ENCODE data around the gene USP1. TPM values are rescaled to one million over a fixed set of nuclear protein-coding genes. Genes with fewer than 3 reads are reported as not detected.

USP1 gene
- total RNA-seq, 5 donors from 2014 or later (not counting 1 experiment from before 2014, with no cell fraction given): 25.9 to 36.5 (median 33.0) TPM

GRCh38 chr1:62457955-62458354 is 21.1 kb downstream of the USP1 start:
- Mint-ChIP-seq H3K4me3 (no peak overlapping the region), H3K36me3 (peaks cover 4% of the 10 kb centered on the region), H3K9me3 (no peaks in the 10 kb centered on the region), H3K27ac (no peak overlapping the region), H3K27me3 (no peaks in the 10 kb centered on the region), H3K4me1 (no peaks in the 10 kb centered on the region)
- H3K27ac ChIP-seq (ENCODE audit: low read length): no peak overlapping the region
- no peaks in the 10 kb centered on the region for H3K4me1 ChIP-seq (ENCODE audit: control insufficient read depth in 1 of 2, extremely low read depth in 1 of 2, insufficient read depth in 2 of 2, low read length in 2 of 2)
- 52% methylated on average over 7 of the region's 7 CpGs for WGBS (ENCODE audit: insufficient coverage)
- ATAC-seq (replicated peaks in 1 of 4) (no peak), DNase-seq (no peak)
- no peak overlapping the region for H3K4me3 ChIP-seq (ENCODE audit: control insufficient read depth in 1 of 2, extremely low read depth in 1 of 2, low read length in 1 of 2)
- H3K9me3 ChIP-seq: no peaks in the 10 kb centered on the region
- no peaks in the 10 kb centered on the region for H3K27me3 ChIP-seq (replicated peaks in 1 of 2; ENCODE audit: control insufficient read depth in 2 of 2, extremely low read depth in 1 of 2, insufficient read depth in 2 of 2, low read length in 1 of 2)
- H3K36me3 ChIP-seq (ENCODE audit: control insufficient read depth in 2 of 2, extremely low read depth in 1 of 2, insufficient read depth in 1 of 2, low read length in 1 of 2): peaks cover 0 to under 1% of the 10 kb centered on the region in 2 donors
- ChIA-PET POLR2A (interaction anchor here in 1 of 2 donors (0.6 kb wide), 1 partner anchor 50 kb away, joined by 4 read pairs; no protein-coding TSS in a partner anchor), CTCF (no interaction called here)

GRCh38 chr1:62462370-62462769 is 25.5 kb downstream of the USP1 start:
- Mint-ChIP-seq H3K4me3 (no peak overlapping the region), H3K36me3 (peaks cover 21% of the 10 kb centered on the region), H3K27ac (no peak overlapping the region), H3K4me1 (no peaks in the 10 kb centered on the region), H3K9me3 (peaks cover 0 to 4% (median 0%) of the 10 kb centered on the region in 3 donors), H3K27me3 (no peaks in the 10 kb centered on the region)
- CTCF ChIA-PET: interaction anchor here in 1 of 2 donors (0.5 to 1.2 kb wide), 3 partner anchors 17 to 53 kb away, joined by 3 to 5 read pairs (median 3); no protein-coding TSS in a partner anchor
- Histone ChIP-seq H3K27ac (ENCODE audit: low read length) (no peak overlapping the region), H3K4me1 (ENCODE audit: control insufficient read depth in 1 of 2, extremely low read depth in 1 of 2, insufficient read depth in 2 of 2, low read length in 2 of 2) (no peaks in the 10 kb centered on the region), H3K9me3 (no peaks in the 10 kb centered on the region), H3K4me3 (ENCODE audit: control insufficient read depth in 1 of 2, extremely low read depth in 1 of 2, low read length in 1 of 2) (no peak overlapping the region), H3K27me3 (replicated peaks in 1 of 2; ENCODE audit: control insufficient read depth in 2 of 2, extremely low read depth in 1 of 2, insufficient read depth in 2 of 2, low read length in 1 of 2) (no peaks in the 10 kb centered on the region), H3K36me3 (ENCODE audit: control insufficient read depth in 2 of 2, extremely low read depth in 1 of 2, insufficient read depth in 1 of 2, low read length in 1 of 2) (no peaks in the 10 kb centered on the region)
- POLR2A ChIA-PET: interaction anchor here in 1 of 2 donors (0.5 kb wide), 1 partner anchor 57 kb away, joined by 5 read pairs; no protein-coding TSS in a partner anchor
- no peak for ATAC-seq (replicated peaks in 1 of 4)
- no CpG with 5 or more reads among the region's 3 CpGs for WGBS (ENCODE audit: insufficient coverage)
- DNase-seq: no peak

GRCh38 chr1:62467092-62467491 is 30.2 kb downstream of the USP1 start:
- Mint-ChIP-seq H3K4me3 (no peak overlapping the region), H3K9me3 (peaks cover 0 to 13% (median 0%) of the 10 kb centered on the region in 3 donors), H3K4me1 (no peaks in the 10 kb centered on the region), H3K36me3 (peaks cover 53% of the 10 kb centered on the region), H3K27ac (no peak overlapping the region), H3K27me3 (no peaks in the 10 kb centered on the region)
- Histone ChIP-seq H3K27me3 (replicated peaks in 1 of 2; ENCODE audit: control insufficient read depth in 2 of 2, extremely low read depth in 1 of 2, insufficient read depth in 2 of 2, low read length in 1 of 2) (no peaks in the 10 kb centered on the region), H3K9me3 (no peaks in the 10 kb centered on the region), H3K4me1 (ENCODE audit: control insufficient read depth in 1 of 2, extremely low read depth in 1 of 2, insufficient read depth in 2 of 2, low read length in 2 of 2) (no peaks in the 10 kb centered on the region), H3K4me3 (ENCODE audit: control insufficient read depth in 1 of 2, extremely low read depth in 1 of 2, low read length in 1 of 2) (no peak overlapping the region), H3K36me3 (ENCODE audit: control insufficient read depth in 2 of 2, extremely low read depth in 1 of 2, insufficient read depth in 1 of 2, low read length in 1 of 2) (no peaks in the 10 kb centered on the region), H3K27ac (ENCODE audit: low read length) (no peak overlapping the region)
- POLR2A ChIA-PET: no interaction called here
- DNase-seq: no peak
- CTCF ChIA-PET: no interaction called here
- no peak for ATAC-seq (replicated peaks in 1 of 4)

GRCh38 chr1:62476525-62477219 is 39.8 kb downstream of the USP1 start:
- Histone ChIP-seq H3K27ac (ENCODE audit: low read length) (no peak overlapping the region), H3K4me3 (ENCODE audit: control insufficient read depth in 1 of 2, extremely low read depth in 1 of 2, low read length in 1 of 2) (no peak overlapping the region), H3K27me3 (replicated peaks in 1 of 2; ENCODE audit: control insufficient read depth in 2 of 2, extremely low read depth in 1 of 2, insufficient read depth in 2 of 2, low read length in 1 of 2) (no peaks in the 10 kb centered on the region), H3K4me1 (ENCODE audit: control insufficient read depth in 1 of 2, extremely low read depth in 1 of 2, insufficient read depth in 2 of 2, low read length in 2 of 2) (no peaks in the 10 kb centered on the region), H3K9me3 (no peaks in the 10 kb centered on the region), H3K36me3 (ENCODE audit: control insufficient read depth in 2 of 2, extremely low read depth in 1 of 2, insufficient read depth in 1 of 2, low read length in 1 of 2) (peaks cover 0 to 4% of the 10 kb centered on the region in 2 donors)
- ChIA-PET CTCF (no interaction called here), POLR2A (no interaction called here)
- Mint-ChIP-seq H3K9me3 (no peaks in the 10 kb centered on the region), H3K4me1 (no peaks in the 10 kb centered on the region), H3K4me3 (no peak overlapping the region), H3K27me3 (no peaks in the 10 kb centered on the region), H3K27ac (no peak overlapping the region), H3K36me3 (peaks cover 29% of the 10 kb centered on the region)
- no CpG with 5 or more reads among the region's 3 CpGs for WGBS (ENCODE audit: insufficient coverage)
- no peak for ATAC-seq (replicated peaks in 1 of 4)
- no peak for DNase-seq

- Mint-ChIP-seq H3K4me1 (no peaks in the 10 kb centered on the region), H3K4me3 (no peak overlapping the region), H3K27me3 (no peaks in the 10 kb centered on the region), H3K27ac (no peak overlapping the region), H3K9me3 (no peaks in the 10 kb centered on the region), H3K36me3 (peaks cover 14% of the 10 kb centered on the region)
- DNase-seq (no peak), ATAC-seq (replicated peaks in 1 of 4) (no peak)
- H3K27me3 ChIP-seq (replicated peaks in 1 of 2; ENCODE audit: control insufficient read depth in 2 of 2, extremely low read depth in 1 of 2, insufficient read depth in 2 of 2, low read length in 1 of 2): no peaks in the 10 kb centered on the region
- no peaks in the 10 kb centered on the region for H3K36me3 ChIP-seq (ENCODE audit: control insufficient read depth in 2 of 2, extremely low read depth in 1 of 2, insufficient read depth in 1 of 2, low read length in 1 of 2)
- H3K9me3 ChIP-seq: no peaks in the 10 kb centered on the region
- ChIA-PET CTCF (no interaction called here), POLR2A (no interaction called here)
- no peak overlapping the region for H3K27ac ChIP-seq (ENCODE audit: low read length)
- H3K4me3 ChIP-seq (ENCODE audit: control insufficient read depth in 1 of 2, extremely low read depth in 1 of 2, low read length in 1 of 2): no peak overlapping the region
- no peaks in the 10 kb centered on the region for H3K4me1 ChIP-seq (ENCODE audit: control insufficient read depth in 1 of 2, extremely low read depth in 1 of 2, insufficient read depth in 2 of 2, low read length in 2 of 2)
- no CpG with 5 or more reads among the region's 3 CpGs for WGBS (ENCODE audit: insufficient coverage)
Observed at GRCh38 chr1:62481681-62482080, 44.8 kb downstream of the USP1 start.

GRCh38 chr1:62484824-62485468 is 48.1 kb downstream of the USP1 start:
- no peaks in the 10 kb centered on the region for H3K36me3 ChIP-seq (ENCODE audit: control insufficient read depth in 2 of 2, extremely low read depth in 1 of 2, insufficient read depth in 1 of 2, low read length in 1 of 2)
- ATAC-seq (replicated peaks in 1 of 4): no peak
- Mint-ChIP-seq H3K4me1 (no peaks in the 10 kb centered on the region), H3K36me3 (peaks cover 17% of the 10 kb centered on the region), H3K27ac (no peak overlapping the region), H3K27me3 (no peaks in the 10 kb centered on the region), H3K4me3 (no peak overlapping the region), H3K9me3 (no peaks in the 10 kb centered on the region)
- H3K4me3 ChIP-seq (ENCODE audit: control insufficient read depth in 1 of 2, extremely low read depth in 1 of 2, low read length in 1 of 2): no peak overlapping the region
- CTCF ChIA-PET: no interaction called here
- H3K4me1 ChIP-seq (ENCODE audit: control insufficient read depth in 1 of 2, extremely low read depth in 1 of 2, insufficient read depth in 2 of 2, low read length in 2 of 2): no peaks in the 10 kb centered on the region
- no peaks in the 10 kb centered on the region for H3K27me3 ChIP-seq (replicated peaks in 1 of 2; ENCODE audit: control insufficient read depth in 2 of 2, extremely low read depth in 1 of 2, insufficient read depth in 2 of 2, low read length in 1 of 2)
- H3K27ac ChIP-seq (ENCODE audit: low read length): no peak overlapping the region
- POLR2A ChIA-PET: no interaction called here
- DNase-seq: no peak
- no peaks in the 10 kb centered on the region for H3K9me3 ChIP-seq
- WGBS (ENCODE audit: insufficient coverage): 100% methylated on average over 1 of the region's 5 CpGs
